ENCODE results near the gene LYVE1.

DNA sequence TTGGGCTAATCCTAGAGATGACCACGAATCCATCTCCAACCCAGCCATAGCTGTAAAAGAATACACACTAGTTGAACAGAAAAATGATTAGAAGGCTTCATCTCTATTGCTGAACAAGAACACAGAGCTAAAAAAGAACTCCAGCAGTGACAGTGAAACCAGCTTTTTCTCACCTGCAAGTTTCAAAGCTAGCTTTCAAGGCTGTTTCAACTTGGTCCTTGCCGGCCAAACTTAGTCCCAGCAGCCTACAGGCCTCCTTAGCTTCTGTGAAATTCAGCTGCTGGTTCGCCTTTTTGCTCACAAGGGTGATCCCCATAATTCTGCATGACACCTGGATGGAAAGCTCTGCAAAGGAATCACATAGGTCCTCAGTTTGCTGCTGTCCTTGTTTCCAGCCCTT, 4.4 kb downstream of the LYVE1 start:
- TF ChIP-seq, protein P1, sequence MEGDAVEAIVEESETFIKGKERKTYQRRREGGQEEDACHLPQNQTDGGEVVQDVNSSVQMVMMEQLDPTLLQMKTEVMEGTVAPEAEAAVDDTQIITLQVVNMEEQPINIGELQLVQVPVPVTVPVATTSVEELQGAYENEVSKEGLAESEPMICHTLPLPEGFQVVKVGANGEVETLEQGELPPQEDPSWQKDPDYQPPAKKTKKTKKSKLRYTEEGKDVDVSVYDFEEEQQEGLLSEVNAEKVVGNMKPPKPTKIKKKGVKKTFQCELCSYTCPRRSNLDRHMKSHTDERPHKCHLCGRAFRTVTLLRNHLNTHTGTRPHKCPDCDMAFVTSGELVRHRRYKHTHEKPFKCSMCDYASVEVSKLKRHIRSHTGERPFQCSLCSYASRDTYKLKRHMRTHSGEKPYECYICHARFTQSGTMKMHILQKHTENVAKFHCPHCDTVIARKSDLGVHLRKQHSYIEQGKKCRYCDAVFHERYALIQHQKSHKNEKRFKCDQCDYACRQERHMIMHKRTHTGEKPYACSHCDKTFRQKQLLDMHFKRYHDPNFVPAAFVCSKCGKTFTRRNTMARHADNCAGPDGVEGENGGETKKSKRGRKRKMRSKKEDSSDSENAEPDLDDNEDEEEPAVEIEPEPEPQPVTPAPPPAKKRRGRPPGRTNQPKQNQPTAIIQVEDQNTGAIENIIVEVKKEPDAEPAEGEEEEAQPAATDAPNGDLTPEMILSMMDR (IDR thresholded peaks at IDR 0.05): no peak
- TF ChIP-seq SMC3 (IDR thresholded peaks at IDR 0.05; ENCODE audit: low read depth, low read length): no peak
- TF ChIP-seq POLR2AphosphoS5 (IDR thresholded peaks at IDR 0.05; ENCODE audit: low read depth, low read length): no peak
- TF ChIP-seq EP300 (IDR thresholded peaks at IDR 0.05; ENCODE audit: borderline replicate concordance in 1 of 2, low read depth in 1 of 2, low read length in 1 of 2): no peak
- TF ChIP-seq EZH2phosphoT487 (IDR thresholded peaks at IDR 0.05; ENCODE audit: borderline replicate concordance, low read depth): no peak
- TF ChIP-seq, protein P2, sequence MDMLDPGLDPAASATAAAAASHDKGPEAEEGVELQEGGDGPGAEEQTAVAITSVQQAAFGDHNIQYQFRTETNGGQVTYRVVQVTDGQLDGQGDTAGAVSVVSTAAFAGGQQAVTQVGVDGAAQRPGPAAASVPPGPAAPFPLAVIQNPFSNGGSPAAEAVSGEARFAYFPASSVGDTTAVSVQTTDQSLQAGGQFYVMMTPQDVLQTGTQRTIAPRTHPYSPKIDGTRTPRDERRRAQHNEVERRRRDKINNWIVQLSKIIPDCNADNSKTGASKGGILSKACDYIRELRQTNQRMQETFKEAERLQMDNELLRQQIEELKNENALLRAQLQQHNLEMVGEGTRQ (IDR thresholded peaks at IDR 0.05; ENCODE audit: borderline replicate concordance, low read depth, low read length): no peak
- TF ChIP-seq, protein P3, sequence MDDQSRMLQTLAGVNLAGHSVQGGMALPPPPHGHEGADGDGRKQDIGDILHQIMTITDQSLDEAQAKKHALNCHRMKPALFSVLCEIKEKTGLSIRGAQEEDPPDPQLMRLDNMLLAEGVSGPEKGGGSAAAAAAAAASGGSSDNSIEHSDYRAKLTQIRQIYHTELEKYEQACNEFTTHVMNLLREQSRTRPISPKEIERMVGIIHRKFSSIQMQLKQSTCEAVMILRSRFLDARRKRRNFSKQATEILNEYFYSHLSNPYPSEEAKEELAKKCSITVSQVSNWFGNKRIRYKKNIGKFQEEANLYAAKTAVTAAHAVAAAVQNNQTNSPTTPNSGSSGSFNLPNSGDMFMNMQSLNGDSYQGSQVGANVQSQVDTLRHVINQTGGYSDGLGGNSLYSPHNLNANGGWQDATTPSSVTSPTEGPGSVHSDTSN (IDR thresholded peaks at IDR 0.05): no peak
- TF ChIP-seq TAF1 (IDR thresholded peaks at IDR 0.05; ENCODE audit: borderline replicate concordance, low read depth, low read length): no peak
- TF ChIP-seq TEAD4 (IDR thresholded peaks at IDR 0.05; ENCODE audit: borderline replicate concordance, insufficient read depth): no peak
- TF ChIP-seq, protein P4, sequence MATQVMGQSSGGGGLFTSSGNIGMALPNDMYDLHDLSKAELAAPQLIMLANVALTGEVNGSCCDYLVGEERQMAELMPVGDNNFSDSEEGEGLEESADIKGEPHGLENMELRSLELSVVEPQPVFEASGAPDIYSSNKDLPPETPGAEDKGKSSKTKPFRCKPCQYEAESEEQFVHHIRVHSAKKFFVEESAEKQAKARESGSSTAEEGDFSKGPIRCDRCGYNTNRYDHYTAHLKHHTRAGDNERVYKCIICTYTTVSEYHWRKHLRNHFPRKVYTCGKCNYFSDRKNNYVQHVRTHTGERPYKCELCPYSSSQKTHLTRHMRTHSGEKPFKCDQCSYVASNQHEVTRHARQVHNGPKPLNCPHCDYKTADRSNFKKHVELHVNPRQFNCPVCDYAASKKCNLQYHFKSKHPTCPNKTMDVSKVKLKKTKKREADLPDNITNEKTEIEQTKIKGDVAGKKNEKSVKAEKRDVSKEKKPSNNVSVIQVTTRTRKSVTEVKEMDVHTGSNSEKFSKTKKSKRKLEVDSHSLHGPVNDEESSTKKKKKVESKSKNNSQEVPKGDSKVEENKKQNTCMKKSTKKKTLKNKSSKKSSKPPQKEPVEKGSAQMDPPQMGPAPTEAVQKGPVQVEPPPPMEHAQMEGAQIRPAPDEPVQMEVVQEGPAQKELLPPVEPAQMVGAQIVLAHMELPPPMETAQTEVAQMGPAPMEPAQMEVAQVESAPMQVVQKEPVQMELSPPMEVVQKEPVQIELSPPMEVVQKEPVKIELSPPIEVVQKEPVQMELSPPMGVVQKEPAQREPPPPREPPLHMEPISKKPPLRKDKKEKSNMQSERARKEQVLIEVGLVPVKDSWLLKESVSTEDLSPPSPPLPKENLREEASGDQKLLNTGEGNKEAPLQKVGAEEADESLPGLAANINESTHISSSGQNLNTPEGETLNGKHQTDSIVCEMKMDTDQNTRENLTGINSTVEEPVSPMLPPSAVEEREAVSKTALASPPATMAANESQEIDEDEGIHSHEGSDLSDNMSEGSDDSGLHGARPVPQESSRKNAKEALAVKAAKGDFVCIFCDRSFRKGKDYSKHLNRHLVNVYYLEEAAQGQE (IDR thresholded peaks at IDR 0.05; ENCODE audit: low read depth, low read length): no peak
- no peak for TF ChIP-seq NRF1 (IDR thresholded peaks at IDR 0.05; ENCODE audit: low read depth, low read length)
- TF ChIP-seq, protein P5, sequence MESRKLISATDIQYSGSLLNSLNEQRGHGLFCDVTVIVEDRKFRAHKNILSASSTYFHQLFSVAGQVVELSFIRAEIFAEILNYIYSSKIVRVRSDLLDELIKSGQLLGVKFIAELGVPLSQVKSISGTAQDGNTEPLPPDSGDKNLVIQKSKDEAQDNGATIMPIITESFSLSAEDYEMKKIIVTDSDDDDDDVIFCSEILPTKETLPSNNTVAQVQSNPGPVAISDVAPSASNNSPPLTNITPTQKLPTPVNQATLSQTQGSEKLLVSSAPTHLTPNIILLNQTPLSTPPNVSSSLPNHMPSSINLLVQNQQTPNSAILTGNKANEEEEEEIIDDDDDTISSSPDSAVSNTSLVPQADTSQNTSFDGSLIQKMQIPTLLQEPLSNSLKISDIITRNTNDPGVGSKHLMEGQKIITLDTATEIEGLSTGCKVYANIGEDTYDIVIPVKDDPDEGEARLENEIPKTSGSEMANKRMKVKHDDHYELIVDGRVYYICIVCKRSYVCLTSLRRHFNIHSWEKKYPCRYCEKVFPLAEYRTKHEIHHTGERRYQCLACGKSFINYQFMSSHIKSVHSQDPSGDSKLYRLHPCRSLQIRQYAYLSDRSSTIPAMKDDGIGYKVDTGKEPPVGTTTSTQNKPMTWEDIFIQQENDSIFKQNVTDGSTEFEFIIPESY (IDR thresholded peaks at IDR 0.05; ENCODE audit: borderline replicate concordance, low read depth): no peak
- TF ChIP-seq, protein P6, sequence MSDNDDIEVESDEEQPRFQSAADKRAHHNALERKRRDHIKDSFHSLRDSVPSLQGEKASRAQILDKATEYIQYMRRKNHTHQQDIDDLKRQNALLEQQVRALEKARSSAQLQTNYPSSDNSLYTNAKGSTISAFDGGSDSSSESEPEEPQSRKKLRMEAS (IDR thresholded peaks at IDR 0.05; ENCODE audit: low read depth): no peak
